ENCODE data around the gene RTKN2.

RTKN2 gene

DNA sequence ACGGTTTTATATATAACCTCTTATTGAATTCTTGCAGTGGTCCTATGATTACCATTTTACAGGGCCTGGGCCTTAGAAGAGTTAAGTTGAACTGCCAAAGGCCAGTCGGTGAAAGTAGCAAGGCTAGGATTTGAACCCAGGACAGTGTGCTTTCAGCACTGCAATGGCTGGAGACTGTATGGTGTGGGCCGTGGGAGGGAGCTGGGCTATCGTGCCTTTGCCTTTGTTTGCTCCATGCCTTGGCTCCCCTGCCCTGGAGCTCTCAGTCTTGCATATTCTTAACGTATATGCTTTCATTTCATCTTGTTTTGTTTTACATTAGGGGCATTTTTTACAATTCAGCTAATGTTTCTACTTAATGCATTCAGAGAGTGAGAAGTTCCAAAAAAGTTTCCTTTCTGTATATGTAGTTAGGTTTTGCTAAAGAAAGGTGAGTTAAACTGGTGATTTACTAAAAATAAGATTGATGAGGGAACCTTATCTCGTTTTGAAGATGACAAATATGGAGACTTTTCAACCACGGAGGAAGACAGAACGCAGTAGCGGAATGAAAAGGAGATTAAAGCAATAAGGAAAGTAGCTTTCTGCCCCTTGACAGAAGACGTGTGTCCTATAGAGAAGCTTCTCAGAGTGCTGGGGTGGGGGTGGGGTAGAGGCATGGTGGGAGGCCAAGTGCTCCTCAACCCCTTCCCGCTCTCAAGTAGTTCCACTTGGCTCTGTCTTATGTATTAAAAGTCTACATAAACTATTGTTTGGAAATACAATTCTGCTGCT lies 82.5 kb downstream of the RTKN2 start:
- Histone ChIP-seq H3K4me1 (ENCODE audit: control insufficient read depth in 1 of 2, insufficient read depth in 2 of 2, low read length in 2 of 2) (no peaks in the 10 kb centered on the region), H3K27ac (ENCODE audit: low read length) (no peak overlapping the region), H3K36me3 (ENCODE audit: control insufficient read depth in 1 of 2, insufficient read depth in 2 of 2, low read length in 2 of 2) (no peaks in the 10 kb centered on the region), H3K27me3 (ENCODE audit: low read depth, low read length) (no peaks in the 10 kb centered on the region), H3K4me3 (ENCODE audit: low read depth in 1 of 2, low read length in 2 of 2) (no peak overlapping the region), H3K9me3 (ENCODE audit: control insufficient read depth in 1 of 2, low read length in 2 of 2) (no peaks in the 10 kb centered on the region)

DNA sequence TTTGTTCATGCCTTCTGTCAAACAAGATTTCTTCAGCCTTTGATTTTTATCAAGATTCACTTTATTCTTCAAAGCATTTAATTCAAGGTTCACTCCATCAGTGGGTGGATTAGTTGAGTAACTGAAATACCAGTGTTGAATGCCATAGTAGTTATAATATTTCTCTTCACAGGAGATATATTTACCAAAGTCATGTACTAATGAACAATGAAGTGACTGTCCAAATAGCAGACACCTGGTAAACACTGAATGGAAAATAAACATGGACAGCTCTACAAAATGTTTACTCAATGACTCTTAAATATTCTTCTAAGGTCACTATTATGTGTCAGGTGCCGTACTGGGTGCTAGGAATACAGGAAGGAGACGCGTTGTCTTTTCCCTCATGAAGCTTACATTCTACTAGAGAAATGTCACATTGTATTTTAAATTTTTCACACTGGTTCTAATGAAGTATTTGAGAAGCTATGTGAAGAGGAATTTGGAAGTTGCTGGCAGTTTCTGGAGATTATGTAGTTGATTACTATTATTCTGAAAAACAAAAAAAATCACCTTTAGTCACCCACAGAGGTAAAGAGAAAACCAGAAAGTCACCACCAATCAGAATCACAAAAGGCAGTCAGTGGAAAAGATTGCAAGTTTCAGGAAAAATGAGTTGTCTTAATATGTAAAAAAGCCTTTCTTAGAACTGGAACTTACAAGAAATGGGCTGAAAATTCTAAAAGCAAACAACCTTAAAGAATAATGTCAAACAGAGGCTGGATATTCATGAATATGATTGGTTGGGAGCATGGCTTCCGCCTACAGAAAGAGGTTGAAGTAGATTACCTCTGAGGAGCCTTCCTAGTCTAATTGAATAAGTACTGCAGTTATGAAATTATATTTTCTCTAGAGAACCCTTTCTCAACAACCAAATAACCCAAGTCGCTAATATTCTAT lies 84.5 kb downstream of the RTKN2 start:
- Histone ChIP-seq H3K4me1 (ENCODE audit: control insufficient read depth in 1 of 2, insufficient read depth in 2 of 2, low read length in 2 of 2) (no peaks in the 10 kb centered on the region), H3K27ac (ENCODE audit: low read length) (no peak overlapping the region), H3K9me3 (ENCODE audit: control insufficient read depth in 1 of 2, low read length in 2 of 2) (peaks cover 0 to 3% of the 10 kb centered on the region in 2 donors), H3K27me3 (ENCODE audit: low read depth, low read length) (no peaks in the 10 kb centered on the region), H3K4me3 (ENCODE audit: low read depth in 1 of 2, low read length in 2 of 2) (no peak overlapping the region), H3K36me3 (ENCODE audit: control insufficient read depth in 1 of 2, insufficient read depth in 2 of 2, low read length in 2 of 2) (no peaks in the 10 kb centered on the region)

DNA sequence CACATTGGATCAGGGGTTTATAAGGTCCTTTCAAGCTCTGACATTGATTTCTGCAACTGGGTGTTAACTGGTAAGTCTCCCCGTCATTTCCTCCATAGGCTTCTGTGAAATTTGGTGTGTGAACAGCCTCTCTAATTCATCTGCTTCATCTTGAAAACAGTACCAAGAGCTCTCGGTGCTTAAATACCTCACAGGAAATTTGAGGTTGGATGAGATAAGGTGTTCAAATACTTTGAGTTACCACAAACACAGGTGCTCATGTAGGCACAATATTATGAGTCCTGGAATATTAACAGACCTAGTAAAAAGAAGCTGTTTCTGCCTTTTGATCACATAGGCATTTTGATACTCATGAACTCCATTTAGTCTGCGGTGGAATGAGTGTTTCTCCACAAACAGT lies 85.2 kb downstream of the RTKN2 start:
- peaks cover 2 to 3% of the 10 kb centered on the region in 2 donors for H3K9me3 ChIP-seq (ENCODE audit: control insufficient read depth in 1 of 2, low read length in 2 of 2)
- H3K4me1 ChIP-seq (ENCODE audit: control insufficient read depth in 1 of 2, insufficient read depth in 2 of 2, low read length in 2 of 2): no peaks in the 10 kb centered on the region
- H3K27ac ChIP-seq (ENCODE audit: low read length): no peak overlapping the region
- H3K4me3 ChIP-seq (ENCODE audit: low read depth in 1 of 2, low read length in 2 of 2): no peak overlapping the region
- no peaks in the 10 kb centered on the region for H3K36me3 ChIP-seq (ENCODE audit: control insufficient read depth in 1 of 2, insufficient read depth in 2 of 2, low read length in 2 of 2)
- no peaks in the 10 kb centered on the region for H3K27me3 ChIP-seq (ENCODE audit: low read depth, low read length)

DNA sequence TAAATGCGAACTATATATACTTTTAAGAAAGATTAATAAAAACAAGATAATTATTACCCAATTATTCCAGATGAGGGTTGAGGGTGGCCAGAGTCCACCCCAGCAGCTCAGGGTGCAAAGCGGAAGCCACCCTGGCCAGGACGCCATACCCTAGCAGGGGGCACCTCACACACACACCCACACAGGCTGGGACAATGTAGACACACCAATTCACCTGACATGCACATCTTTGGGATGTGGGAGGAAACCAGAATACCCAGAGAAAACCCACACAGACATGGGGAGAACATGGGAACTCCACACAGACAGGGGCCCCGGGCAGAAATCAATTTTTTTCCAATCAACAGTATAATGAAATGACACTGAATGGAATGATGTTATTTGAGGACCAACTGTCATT lies 86.0 kb downstream of the RTKN2 start:
- H3K27ac ChIP-seq (ENCODE audit: low read length): no peak overlapping the region
- no peaks in the 10 kb centered on the region for H3K27me3 ChIP-seq (ENCODE audit: low read depth, low read length)
- no peak overlapping the region for H3K4me3 ChIP-seq (ENCODE audit: low read depth in 1 of 2, low read length in 2 of 2)

DNA sequence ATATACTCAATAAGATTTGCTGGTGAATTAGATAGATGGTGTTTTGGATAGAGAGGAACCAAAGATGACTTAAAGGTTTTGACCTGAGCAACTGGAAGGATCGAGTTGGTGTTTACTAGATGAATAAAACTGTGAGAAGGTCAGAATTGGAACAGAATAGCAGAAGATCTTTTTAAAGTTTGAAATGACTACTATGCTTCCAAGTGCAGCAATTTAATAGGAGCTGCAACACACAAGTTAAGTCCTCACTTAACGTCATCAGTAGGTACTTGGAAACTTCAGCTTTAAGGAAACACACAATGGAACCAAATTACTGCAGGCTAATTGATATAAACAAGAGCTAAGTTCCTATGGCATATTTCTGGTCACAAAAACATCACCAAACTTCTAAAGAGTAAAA lies 86.5 kb downstream of the RTKN2 start:
- H3K4me3 ChIP-seq (ENCODE audit: low read depth in 1 of 2, low read length in 2 of 2): no peak overlapping the region

More for the DNA sequence above, 86.0 kb downstream of the RTKN2 start:
- peaks cover 2 to 3% of the 10 kb centered on the region in 2 donors for H3K9me3 ChIP-seq (ENCODE audit: control insufficient read depth in 1 of 2, low read length in 2 of 2)
- no peaks in the 10 kb centered on the region for H3K4me1 ChIP-seq (ENCODE audit: control insufficient read depth in 1 of 2, insufficient read depth in 2 of 2, low read length in 2 of 2)
- no peaks in the 10 kb centered on the region for H3K36me3 ChIP-seq (ENCODE audit: control insufficient read depth in 1 of 2, insufficient read depth in 2 of 2, low read length in 2 of 2)

DNA sequence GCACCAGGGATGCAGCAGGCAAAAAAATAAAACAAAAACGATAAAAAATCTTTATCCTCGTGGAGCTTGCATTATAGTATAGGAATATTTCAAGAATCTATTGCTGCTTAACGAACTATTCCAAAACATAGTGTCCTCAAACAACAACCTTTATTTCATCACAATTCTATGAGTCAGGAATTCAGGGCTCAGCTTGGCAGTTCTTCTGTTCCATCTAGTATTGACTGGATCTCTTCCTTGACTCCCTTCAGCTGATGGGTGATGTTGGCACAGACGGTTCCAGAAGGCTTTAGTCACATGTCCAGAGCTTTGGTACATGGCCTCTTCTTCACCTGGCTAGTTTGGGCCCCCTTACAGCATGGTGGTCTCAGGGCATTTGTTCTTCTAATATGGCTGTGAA lies 88.0 kb downstream of the RTKN2 start:
- H3K9me3 ChIP-seq (ENCODE audit: control insufficient read depth in 1 of 2, low read length in 2 of 2): peaks cover 2 to 3% of the 10 kb centered on the region in 2 donors
- H3K4me3 ChIP-seq (ENCODE audit: low read depth in 1 of 2, low read length in 2 of 2): no peak overlapping the region
- H3K27ac ChIP-seq (ENCODE audit: low read length): no peak overlapping the region
- no peaks in the 10 kb centered on the region for H3K27me3 ChIP-seq (ENCODE audit: low read depth, low read length)
- H3K4me1 ChIP-seq (ENCODE audit: control insufficient read depth in 1 of 2, insufficient read depth in 2 of 2, low read length in 2 of 2): no peaks in the 10 kb centered on the region
- H3K36me3 ChIP-seq (ENCODE audit: control insufficient read depth in 1 of 2, insufficient read depth in 2 of 2, low read length in 2 of 2): no peaks in the 10 kb centered on the region

More for the DNA sequence above, 86.5 kb downstream of the RTKN2 start:
- Histone ChIP-seq H3K27ac (ENCODE audit: low read length) (no peak overlapping the region), H3K4me1 (ENCODE audit: control insufficient read depth in 1 of 2, insufficient read depth in 2 of 2, low read length in 2 of 2) (no peaks in the 10 kb centered on the region), H3K27me3 (ENCODE audit: low read depth, low read length) (no peaks in the 10 kb centered on the region), H3K9me3 (ENCODE audit: control insufficient read depth in 1 of 2, low read length in 2 of 2) (peaks cover 2 to 3% of the 10 kb centered on the region in 2 donors), H3K36me3 (ENCODE audit: control insufficient read depth in 1 of 2, insufficient read depth in 2 of 2, low read length in 2 of 2) (no peaks in the 10 kb centered on the region)

DNA sequence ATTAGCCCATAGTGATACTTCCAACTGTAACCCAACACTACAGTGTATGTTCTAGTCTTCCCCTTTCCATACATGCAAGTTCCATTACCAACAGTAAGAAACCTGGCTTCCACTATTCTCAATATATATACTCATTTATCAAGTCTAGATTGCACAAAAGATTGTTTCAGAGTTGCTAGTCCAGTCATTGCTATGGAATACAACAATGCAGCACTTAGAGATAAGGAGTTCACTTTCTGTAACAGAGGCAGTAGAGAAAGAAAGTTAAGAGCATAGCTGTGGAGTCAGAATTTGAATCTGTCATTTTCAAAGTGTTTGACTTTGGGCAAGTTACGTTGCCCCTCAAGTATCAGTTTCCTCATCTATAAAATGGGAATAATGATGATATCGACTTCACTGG lies 90.1 kb downstream of the RTKN2 start:
- Histone ChIP-seq H3K36me3 (ENCODE audit: control insufficient read depth in 1 of 2, insufficient read depth in 2 of 2, low read length in 2 of 2) (no peaks in the 10 kb centered on the region), H3K4me1 (ENCODE audit: control insufficient read depth in 1 of 2, insufficient read depth in 2 of 2, low read length in 2 of 2) (no peaks in the 10 kb centered on the region), H3K27me3 (ENCODE audit: low read depth, low read length) (no peaks in the 10 kb centered on the region), H3K9me3 (ENCODE audit: control insufficient read depth in 1 of 2, low read length in 2 of 2) (peaks cover 2 to 3% of the 10 kb centered on the region in 2 donors), H3K27ac (ENCODE audit: low read length) (no peak overlapping the region), H3K4me3 (ENCODE audit: low read depth in 1 of 2, low read length in 2 of 2) (no peak overlapping the region)

DNA sequence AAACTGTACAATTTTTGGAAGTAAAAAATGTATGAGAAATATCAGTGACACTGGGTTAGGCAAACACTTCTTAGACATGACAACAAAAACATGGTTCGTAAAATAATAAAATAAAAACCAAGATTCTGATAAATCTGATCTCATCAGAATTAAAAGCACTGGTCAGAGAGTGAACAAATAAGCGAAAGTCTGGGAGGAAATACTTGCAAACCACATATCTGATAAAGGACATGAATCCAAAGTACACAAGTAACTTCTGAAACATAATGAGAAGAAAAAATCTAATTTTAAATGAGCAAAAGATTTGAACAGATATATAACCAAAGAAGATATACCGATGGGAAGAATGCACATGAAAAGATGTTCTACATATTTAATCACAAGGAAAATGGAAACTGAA lies 91.5 kb downstream of the RTKN2 start:
- H3K27me3 ChIP-seq (ENCODE audit: low read depth, low read length): no peaks in the 10 kb centered on the region
- no peaks in the 10 kb centered on the region for H3K4me1 ChIP-seq (ENCODE audit: control insufficient read depth in 1 of 2, insufficient read depth in 2 of 2, low read length in 2 of 2)
- no peak overlapping the region for H3K4me3 ChIP-seq (ENCODE audit: low read depth in 1 of 2, low read length in 2 of 2)
- no peak overlapping the region for H3K27ac ChIP-seq (ENCODE audit: low read length)
- H3K9me3 ChIP-seq (ENCODE audit: control insufficient read depth in 1 of 2, low read length in 2 of 2): peaks cover 2 to 3% of the 10 kb centered on the region in 2 donors
- no peaks in the 10 kb centered on the region for H3K36me3 ChIP-seq (ENCODE audit: control insufficient read depth in 1 of 2, insufficient read depth in 2 of 2, low read length in 2 of 2)

DNA sequence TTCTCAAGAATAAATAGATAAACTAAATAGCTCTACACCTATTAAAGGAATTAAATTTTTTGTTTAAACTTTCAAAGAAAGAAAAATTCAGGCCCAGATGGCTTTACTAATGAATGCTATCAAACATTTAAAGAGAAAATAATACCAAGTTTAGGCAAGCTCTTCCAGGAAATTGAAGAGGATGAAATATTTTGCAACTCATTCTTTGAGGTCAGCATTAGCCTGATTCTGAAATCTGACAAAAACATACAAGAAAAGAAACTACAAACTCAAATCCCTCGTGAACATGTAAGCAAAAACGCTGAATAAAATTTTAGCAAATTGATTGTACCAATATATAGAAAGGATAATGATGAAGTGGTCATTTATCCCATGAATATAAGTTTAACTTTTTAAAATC lies 93.4 kb downstream of the RTKN2 start:
- Histone ChIP-seq H3K9me3 (ENCODE audit: control insufficient read depth in 1 of 2, low read length in 2 of 2) (peaks cover 0 to 2% of the 10 kb centered on the region in 2 donors), H3K4me1 (ENCODE audit: control insufficient read depth in 1 of 2, insufficient read depth in 2 of 2, low read length in 2 of 2) (no peaks in the 10 kb centered on the region), H3K27me3 (ENCODE audit: low read depth, low read length) (no peaks in the 10 kb centered on the region), H3K27ac (ENCODE audit: low read length) (no peak overlapping the region), H3K36me3 (ENCODE audit: control insufficient read depth in 1 of 2, insufficient read depth in 2 of 2, low read length in 2 of 2) (no peaks in the 10 kb centered on the region), H3K4me3 (ENCODE audit: low read depth in 1 of 2, low read length in 2 of 2) (no peak overlapping the region)

DNA sequence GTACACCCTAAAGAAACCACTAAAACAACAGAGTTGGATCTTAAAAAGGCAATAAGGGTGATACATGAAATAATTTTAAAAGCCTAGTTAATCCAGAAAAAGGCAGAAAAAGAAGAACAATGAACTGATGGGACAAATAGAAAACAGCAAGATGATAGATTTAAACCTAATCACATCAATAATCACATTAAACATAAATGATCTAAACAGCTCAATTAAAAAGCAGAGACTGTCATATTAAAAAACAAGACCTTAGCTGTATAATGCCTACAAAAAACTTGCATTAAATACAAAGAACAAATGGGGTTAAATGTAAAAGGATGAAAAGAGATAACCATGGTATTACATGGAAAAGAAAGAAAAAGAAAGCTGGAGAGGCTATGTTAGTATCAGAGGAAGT lies 96.2 kb downstream of the RTKN2 start:
- H3K4me1 ChIP-seq (ENCODE audit: control insufficient read depth in 1 of 2, insufficient read depth in 2 of 2, low read length in 2 of 2): no peaks in the 10 kb centered on the region
- H3K36me3 ChIP-seq (ENCODE audit: control insufficient read depth in 1 of 2, insufficient read depth in 2 of 2, low read length in 2 of 2): no peaks in the 10 kb centered on the region
- H3K4me3 ChIP-seq (ENCODE audit: low read depth in 1 of 2, low read length in 2 of 2): no peak overlapping the region
- no peak overlapping the region for H3K27ac ChIP-seq (ENCODE audit: low read length)
- no peaks in the 10 kb centered on the region for H3K9me3 ChIP-seq (ENCODE audit: control insufficient read depth in 1 of 2, low read length in 2 of 2)
- H3K27me3 ChIP-seq (ENCODE audit: low read depth, low read length): no peaks in the 10 kb centered on the region

DNA sequence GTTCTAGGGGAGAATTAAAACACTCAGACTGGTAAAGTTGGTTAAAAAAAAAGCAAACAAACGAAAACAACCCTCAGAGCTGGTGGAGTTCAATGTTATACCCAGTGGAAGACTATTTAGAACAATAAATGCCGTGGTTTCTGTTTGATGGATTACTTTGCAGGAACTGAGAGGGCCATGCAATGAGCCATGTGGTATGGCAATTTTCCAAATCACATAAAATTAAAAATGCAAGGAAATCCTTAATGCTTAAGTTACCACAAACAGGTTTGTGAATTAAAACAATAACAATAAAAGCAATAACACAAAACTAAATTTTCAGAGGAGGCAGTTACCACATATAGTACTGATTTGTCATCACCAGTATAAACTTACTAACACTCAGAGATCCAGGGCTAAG lies 96.9 kb downstream of the RTKN2 start:
- Histone ChIP-seq H3K4me1 (ENCODE audit: control insufficient read depth in 1 of 2, insufficient read depth in 2 of 2, low read length in 2 of 2) (peaks cover 0 to under 1% of the 10 kb centered on the region in 2 donors), H3K36me3 (ENCODE audit: control insufficient read depth in 1 of 2, insufficient read depth in 2 of 2, low read length in 2 of 2) (no peaks in the 10 kb centered on the region), H3K4me3 (ENCODE audit: low read depth in 1 of 2, low read length in 2 of 2) (no peak overlapping the region), H3K27ac (ENCODE audit: low read length) (no peak overlapping the region), H3K27me3 (ENCODE audit: low read depth, low read length) (no peaks in the 10 kb centered on the region), H3K9me3 (ENCODE audit: control insufficient read depth in 1 of 2, low read length in 2 of 2) (no peaks in the 10 kb centered on the region)

Measured in muscle layer of duodenum (tissue), 2 donors.